ENCODE measurements around the gene AZU1.

DNA sequence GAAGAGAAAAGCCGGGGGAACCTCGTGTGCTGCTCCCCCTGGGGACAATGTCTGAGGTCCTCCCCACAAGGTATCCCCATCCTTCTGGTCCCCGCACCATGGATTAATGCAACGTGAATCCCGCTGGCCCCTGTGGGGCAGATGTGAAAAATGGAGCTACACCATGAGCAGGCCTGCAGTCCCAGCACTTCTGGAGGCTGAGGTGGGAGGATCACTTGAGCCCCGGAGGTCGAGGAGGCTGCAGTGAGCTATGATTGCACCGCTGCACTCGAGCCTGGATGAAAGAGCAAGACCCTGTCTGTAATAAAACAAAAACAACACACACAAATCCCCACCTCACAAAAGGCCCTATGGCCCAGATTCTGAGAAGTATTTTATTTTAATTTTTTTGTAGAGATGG lies 30.6 kb downstream of the AZU1 start:
- TF ChIP-seq, protein P1, sequence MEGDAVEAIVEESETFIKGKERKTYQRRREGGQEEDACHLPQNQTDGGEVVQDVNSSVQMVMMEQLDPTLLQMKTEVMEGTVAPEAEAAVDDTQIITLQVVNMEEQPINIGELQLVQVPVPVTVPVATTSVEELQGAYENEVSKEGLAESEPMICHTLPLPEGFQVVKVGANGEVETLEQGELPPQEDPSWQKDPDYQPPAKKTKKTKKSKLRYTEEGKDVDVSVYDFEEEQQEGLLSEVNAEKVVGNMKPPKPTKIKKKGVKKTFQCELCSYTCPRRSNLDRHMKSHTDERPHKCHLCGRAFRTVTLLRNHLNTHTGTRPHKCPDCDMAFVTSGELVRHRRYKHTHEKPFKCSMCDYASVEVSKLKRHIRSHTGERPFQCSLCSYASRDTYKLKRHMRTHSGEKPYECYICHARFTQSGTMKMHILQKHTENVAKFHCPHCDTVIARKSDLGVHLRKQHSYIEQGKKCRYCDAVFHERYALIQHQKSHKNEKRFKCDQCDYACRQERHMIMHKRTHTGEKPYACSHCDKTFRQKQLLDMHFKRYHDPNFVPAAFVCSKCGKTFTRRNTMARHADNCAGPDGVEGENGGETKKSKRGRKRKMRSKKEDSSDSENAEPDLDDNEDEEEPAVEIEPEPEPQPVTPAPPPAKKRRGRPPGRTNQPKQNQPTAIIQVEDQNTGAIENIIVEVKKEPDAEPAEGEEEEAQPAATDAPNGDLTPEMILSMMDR (IDR thresholded peaks at IDR 0.05) = no peak
- no peak for TF ChIP-seq POLR2A (IDR thresholded peaks at IDR 0.05)
